GM19395 (cell line): ENCODE data around the gene KRT13.

ENCODE experiments used
- ATAC-seq: cut with Tn5 transposase; IDR thresholded peaks from one replicate; pipeline ENCODE4 v1.9.1; 2021; ENCODE audit warnings: mild to moderate bottlenecking, moderate library complexity; ENCODE audit not compliant: unreplicated experiment

Gene KRT13

DNA sequence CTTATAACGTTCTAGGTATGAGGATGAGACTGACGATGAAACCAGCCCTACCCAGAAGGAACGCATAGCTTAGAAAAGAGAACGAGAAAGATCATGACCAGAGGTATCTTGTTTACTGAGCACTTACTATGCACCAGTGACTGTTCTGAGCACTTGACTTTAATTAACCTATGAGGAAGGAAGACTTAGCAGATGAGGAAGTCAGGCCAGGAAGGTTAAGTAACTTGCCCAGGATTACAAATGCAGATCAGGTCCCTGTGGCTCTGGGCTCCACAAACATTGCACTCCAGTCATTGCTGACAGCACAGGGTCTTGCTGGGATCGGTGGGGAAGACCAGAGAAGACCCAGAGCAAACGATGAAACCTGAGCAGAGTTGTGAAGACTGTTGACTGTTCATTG is 7.1 kb downstream of the KRT13 start:
- ATAC-seq = no peak

DNA sequence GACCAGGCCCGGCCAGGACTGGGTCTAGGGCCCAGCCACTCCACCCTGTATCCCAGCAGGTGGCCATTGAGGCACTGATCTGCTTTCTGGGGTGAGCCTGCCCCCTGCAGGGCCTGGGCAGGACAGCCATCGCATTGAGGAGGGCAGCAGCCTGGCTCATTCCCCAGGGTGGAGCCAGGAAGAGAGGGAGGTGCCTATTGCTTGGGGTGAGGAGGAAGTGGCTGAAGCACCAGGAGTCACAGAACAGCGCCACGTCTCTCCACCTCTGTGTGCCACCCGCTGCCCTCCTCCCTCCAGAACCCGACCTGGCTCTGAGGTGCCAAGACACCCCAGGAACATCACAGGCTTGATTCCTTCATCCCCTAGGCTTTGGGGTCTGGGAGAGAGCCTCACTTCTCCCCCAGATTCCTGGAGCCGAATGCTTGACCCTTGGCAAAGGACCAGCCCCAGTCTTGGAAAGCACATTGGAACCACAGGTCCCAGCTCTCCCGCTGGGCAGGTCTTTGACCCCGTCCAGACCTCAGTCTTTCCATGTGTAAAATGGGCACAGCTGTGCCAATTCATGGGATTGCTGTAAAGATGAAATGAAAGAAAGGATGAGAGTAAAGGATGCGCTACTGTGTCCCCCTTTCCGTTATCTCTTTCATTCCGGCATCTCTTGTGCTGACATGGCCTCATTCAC is 8.5 kb downstream of the KRT13 start:
- no peak for ATAC-seq

DNA sequence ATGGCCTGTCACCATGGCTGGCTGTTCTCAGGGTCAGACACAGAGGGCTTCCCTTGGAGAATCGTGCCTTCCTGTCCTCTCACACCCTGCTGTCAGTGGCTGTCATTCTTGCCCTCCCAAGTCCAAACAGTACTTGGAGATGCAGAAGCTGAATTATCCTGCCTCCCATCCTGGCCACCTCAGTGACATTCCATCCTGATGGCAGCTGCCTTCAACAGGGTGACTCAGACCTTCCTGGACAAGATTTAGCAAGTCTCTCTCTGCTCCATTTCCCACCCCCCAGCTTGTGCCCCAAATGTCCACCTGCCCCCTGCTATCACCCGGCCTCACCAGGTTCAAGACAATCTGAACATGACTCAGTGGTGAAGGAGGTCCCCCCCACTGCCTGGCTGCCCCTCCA is 10.9 kb downstream of the KRT13 start:
- no peak for ATAC-seq

GRCh38 chr17:41492771-41493170 is 12.6 kb downstream of the KRT13 start:
- ATAC-seq = no peak

DNA sequence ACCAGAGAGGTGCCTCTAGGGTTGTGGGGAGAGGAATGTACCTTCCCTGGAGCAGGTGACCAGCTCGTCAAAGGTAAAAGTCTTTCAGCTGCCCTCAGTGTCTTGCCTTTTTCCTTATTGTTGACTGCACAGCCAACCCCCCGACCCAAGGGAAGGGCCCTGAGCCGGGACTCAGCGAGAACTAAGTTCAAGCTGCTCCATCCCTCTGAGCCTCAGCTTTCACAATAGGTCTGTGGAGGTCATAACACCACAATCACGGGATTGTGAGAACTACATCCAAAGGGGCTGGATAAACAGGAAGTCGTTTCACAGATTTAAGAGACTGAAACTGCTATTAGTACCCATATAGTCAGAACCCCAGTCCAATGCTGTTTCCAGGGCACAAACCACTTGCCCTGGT is 13.1 kb downstream of the KRT13 start:
- ATAC-seq = no peak

- ATAC-seq = no peak
These were observed 13.9 kb downstream of the KRT13 start for GRCh38 chr17:41491476-41491875.

- ATAC-seq = no peak
These were observed 15.1 kb downstream of the KRT13 start for GRCh38 chr17:41490000-41490990.

GRCh38 chr17:41489531-41489930 is 15.9 kb downstream of the KRT13 start, which contains the start of gene KRT36:
KRT36 (minus strand) TSS chr17:41489910; CDS start chr17:41489864, 46 bp downstream.
- ATAC-seq = no peak

GRCh38 chr17:41486809-41487530 is 18.4 kb downstream of the KRT13 start:
- no peak for ATAC-seq

DNA sequence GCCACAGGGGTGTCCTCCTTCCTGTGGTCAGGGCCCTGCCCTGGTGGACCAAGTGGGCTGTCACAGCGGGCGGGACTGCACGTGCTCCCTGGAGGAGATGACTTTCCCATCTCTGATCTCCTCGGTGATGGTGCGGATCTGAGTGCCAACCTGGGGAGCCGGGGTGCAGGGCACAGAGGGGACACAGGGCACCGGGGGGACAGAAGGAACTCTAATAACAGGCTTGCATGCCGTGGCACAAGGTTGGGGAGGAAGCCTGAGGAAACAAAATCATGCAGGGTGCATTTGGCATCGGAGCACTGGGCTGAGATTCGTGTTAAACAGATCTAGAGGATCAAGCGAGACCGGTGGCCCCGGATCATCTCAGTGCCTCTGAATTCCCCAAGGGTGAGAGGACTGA is 19.1 kb downstream of the KRT13 start:
- ATAC-seq = no peak

GRCh38 chr17:41484920-41485904 is 20.2 kb downstream of the KRT13 start:
- no peak for ATAC-seq

DNA sequence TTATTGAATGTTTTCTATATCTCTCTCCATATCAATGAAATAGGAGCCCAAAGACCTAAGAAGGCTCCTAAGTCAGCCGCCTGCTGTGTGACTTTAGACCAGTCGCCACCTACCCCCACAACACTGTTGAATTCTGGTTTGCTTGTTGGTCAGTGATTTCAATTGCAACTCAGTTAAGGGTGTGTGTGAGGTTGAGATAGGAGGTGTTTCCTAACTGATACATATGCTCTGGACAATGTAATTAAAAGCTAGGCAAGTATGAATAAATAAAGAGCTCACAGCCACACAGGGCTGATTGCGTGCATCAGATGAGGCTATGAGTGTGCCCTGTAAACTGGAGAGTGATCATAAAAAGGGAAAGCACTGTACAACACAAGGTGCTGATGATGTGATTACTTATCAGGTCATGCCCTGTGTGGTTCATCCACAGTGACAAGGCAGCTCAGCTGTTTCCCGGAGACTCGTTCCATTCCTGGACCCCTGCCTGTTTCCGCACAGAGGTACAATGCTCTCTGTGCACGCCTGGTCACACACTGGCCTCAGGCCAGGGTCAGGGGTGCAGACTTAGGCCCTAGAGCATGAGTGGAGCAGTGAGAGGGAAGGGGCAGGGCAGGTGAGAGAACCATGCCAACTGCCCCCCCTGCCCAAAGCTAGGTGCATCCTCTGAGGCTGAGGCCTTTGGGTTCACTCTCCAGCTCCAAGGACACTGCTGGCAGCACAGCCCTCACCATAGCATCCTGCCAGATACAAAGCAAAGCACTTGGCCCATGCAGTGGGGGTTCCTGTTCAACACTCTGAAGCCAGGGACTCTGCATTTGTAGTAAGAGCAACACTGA is 21.2 kb downstream of the KRT13 start:
- no peak for ATAC-seq

- no peak for ATAC-seq
These were observed 21.9 kb downstream of the KRT13 start for GRCh38 chr17:41483531-41483930.

DNA sequence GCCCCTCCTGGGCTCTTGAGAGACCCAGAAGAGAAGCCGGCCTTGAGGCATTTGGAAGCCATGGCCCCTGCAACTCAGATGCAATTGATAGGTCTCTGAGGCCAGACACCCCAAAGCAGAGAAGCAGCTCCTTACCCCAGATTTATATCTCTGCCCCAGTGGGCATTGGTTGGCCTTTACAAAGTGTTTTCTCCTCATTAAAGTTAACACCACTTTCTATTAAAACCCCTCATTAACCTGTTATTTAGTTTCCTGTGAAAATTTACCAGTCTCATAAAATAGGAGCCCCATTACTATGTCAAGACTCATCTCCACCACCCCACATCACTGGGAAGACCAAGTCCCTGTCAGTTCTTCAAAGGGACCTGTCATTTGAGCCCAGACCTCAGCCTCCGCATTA is 24.4 kb downstream of the KRT13 start, which contains the start of gene KRT35:
Gene KRT35, minus strand, starts transcription at position 116 of the 400 bp plus-strand sequence. Its CDS starts 54 bp downstream, at position 62.
- no peak for ATAC-seq

DNA sequence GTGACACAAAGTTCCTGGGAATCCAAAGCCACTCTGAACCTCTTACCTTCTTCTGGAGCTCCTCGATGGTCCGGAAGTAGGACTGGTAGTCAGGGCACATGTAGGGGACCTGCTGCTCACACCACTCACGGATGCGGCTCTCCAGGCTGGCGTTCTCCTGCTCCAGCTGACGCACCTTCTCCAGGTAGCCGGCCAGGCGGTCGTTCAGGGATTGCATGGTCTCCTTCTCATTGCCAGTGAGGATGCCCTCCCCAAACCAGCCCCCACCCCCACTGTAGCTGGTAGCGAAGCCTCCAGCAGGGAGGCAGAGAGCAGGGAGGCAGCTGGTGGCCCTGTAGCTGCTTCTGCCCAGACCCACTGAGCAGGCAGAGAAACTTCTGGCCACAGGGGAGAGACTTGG is 24.8 kb downstream of the KRT13 start:
- no peak for ATAC-seq

DNA sequence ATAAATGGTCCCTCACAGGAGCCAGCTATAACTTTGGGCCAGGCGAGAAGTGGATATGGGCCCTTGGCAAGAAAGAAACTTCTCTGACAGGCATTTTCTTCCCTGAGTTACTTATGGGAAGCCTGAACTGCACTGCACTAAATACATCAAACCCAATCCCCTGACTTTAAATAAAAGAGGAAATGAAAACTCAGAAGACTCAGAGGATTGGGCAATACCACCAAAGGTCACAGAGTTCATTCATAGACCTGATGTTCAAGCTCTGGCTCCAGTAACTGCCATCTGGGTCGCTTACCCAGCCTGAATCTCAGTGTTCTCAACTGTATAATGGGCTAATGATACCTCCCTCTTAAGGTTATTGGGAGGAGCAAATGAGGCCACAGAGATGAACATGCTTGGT is 25.3 kb downstream of the KRT13 start:
- ATAC-seq = no peak

DNA sequence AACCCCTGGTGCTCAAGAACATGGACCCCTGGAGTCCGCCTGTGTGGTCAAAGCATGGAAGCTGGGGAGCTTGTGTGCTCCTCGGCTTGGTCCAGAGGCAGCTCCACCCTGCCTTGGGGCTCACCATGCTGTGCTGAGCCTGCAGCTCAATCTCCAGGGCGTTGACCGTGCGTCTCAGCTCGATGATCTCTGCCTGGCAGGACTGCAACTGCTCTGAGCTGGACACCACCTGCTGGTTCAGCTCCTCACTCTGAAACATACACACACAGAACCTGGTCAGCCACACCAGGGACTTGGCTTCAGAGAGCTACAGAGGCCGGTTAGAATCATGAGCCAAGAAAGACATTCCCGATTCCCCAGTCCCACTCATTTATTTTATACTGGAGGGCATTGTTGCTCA is 27.2 kb downstream of the KRT13 start:
- ATAC-seq = no peak

- ATAC-seq = no peak
These were observed 28.3 kb downstream of the KRT13 start for GRCh38 chr17:41476866-41477815.
